H9 (cell line): Measurements from ENCODE around the gene GPRC5D. TPM values are rescaled to one million over a fixed set of nuclear protein-coding genes. Genes with fewer than 3 reads are reported as not detected.

ENCODE experiments used
- DNase-seq: peaks from one replicate; pipeline ENCODE4 v3.0.0-alpha.2; 2017
- H2AFZ ChIP-seq: one replicate; pipeline ENCODE4 v1.6.1; 2013; ENCODE audit warnings: mild to moderate bottlenecking, low read length, control low read depth, moderate library complexity
- H2AK5ac ChIP-seq: 2 replicates; pipeline ENCODE4 v1.6.1; 2013; ENCODE audit warnings: low read length, control low read depth, mixed read lengths; ENCODE audit not compliant: insufficient read length
- H2BK120ac ChIP-seq: one replicate; pipeline ENCODE4 v1.6.1; 2013; ENCODE audit warnings: low read depth, mild to moderate bottlenecking, low read length, control low read depth, inconsistent platforms; ENCODE audit not compliant: poor library complexity, severe bottlenecking
- H2BK12ac ChIP-seq: 2 replicates; pipeline ENCODE4 v1.6.1; 2013; ENCODE audit warnings: low read length, control low read depth, mixed read lengths, low read depth; ENCODE audit not compliant: insufficient read length
- H2BK15ac ChIP-seq: 2 replicates; pipeline ENCODE4 v1.6.1; 2013; ENCODE audit warnings: low read depth, low read length, control low read depth
- H2BK20ac ChIP-seq: one replicate; pipeline ENCODE4 v1.6.1; 2013; ENCODE audit warnings: low read depth, mild to moderate bottlenecking, low read length, control low read depth, inconsistent platforms; ENCODE audit not compliant: poor library complexity, severe bottlenecking
- H2BK5ac ChIP-seq: 2 replicates; pipeline ENCODE4 v1.6.1; 2013; ENCODE audit warnings: low read length, control low read depth, mixed read lengths; ENCODE audit not compliant: insufficient read length
- H3K14ac ChIP-seq: 2 replicates; pipeline ENCODE4 v1.6.1; 2013; ENCODE audit warnings: low read length, control low read depth; ENCODE audit not compliant: insufficient read depth
- H3K18ac ChIP-seq: 2 replicates; pipeline ENCODE4 v1.6.1; 2013; ENCODE audit warnings: low read depth, mild to moderate bottlenecking, mixed read lengths, low read length, control low read depth; ENCODE audit not compliant: insufficient read length
- H3K23ac ChIP-seq: 2 replicates; pipeline ENCODE4 v1.6.1; 2013; ENCODE audit warnings: low read length, control low read depth, mixed read lengths, low read depth; ENCODE audit not compliant: insufficient read length
- H3K23me2 ChIP-seq: 2 replicates; pipeline ENCODE4 v1.6.1; 2013; ENCODE audit warnings: low read depth, mild to moderate bottlenecking, mixed read lengths, low read length, control low read depth; ENCODE audit not compliant: insufficient read length, poor library complexity, severe bottlenecking
- H3K27ac ChIP-seq: 2 replicates; pipeline ENCODE4 v1.5.1; 2013; ENCODE audit warnings: low read length, control low read depth, mixed read lengths, low read depth; ENCODE audit not compliant: insufficient read length
- H3K27me3 ChIP-seq: 2 replicates; pipeline ENCODE4 v1.6.1; 2013; ENCODE audit warnings: low read length, control low read depth, inconsistent platforms; ENCODE audit not compliant: insufficient read depth
- H3K4ac ChIP-seq: 2 replicates; pipeline ENCODE4 v1.6.1; 2013; ENCODE audit warnings: low read depth, mild to moderate bottlenecking, control low read depth, inconsistent platforms, low read length, moderate library complexity
- H3K4me1 ChIP-seq: 2 replicates; pipeline ENCODE4 v1.6.1; 2013; ENCODE audit warnings: low read length, control low read depth, inconsistent platforms; ENCODE audit not compliant: insufficient read depth
- H3K4me2 ChIP-seq: 2 replicates; pipeline ENCODE4 v1.6.1; 2013; ENCODE audit warnings: low read length, control low read depth, mixed read lengths; ENCODE audit not compliant: insufficient read length, insufficient read depth
- H3K56ac ChIP-seq: 2 replicates; pipeline ENCODE4 v1.6.1; 2013; ENCODE audit warnings: low read depth, mild to moderate bottlenecking, mixed read lengths, low read length, control low read depth; ENCODE audit not compliant: insufficient read length
- H3K79me1 ChIP-seq: 2 replicates; pipeline ENCODE4 v1.6.1; 2013; ENCODE audit warnings: low read depth, mild to moderate bottlenecking, moderate library complexity, low read length, control low read depth, inconsistent platforms; ENCODE audit not compliant: insufficient read depth, poor library complexity, severe bottlenecking
- H3K79me2 ChIP-seq: 2 replicates; pipeline ENCODE4 v1.6.1; 2013; ENCODE audit warnings: low read length, control low read depth, inconsistent platforms; ENCODE audit not compliant: insufficient read depth
- H3K9ac ChIP-seq: 2 replicates; pipeline ENCODE4 v1.6.1; 2013; ENCODE audit warnings: low read length, control low read depth, mixed read lengths; ENCODE audit not compliant: insufficient read length; ENCODE audit errors: extremely low read depth
- H3K9me3 ChIP-seq: one replicate; pipeline ENCODE4 v1.6.1; 2013; ENCODE audit warnings: low read depth, low read length, inconsistent platforms; ENCODE audit not compliant: control insufficient read depth
- H3T11ph ChIP-seq: one replicate; pipeline ENCODE4 v1.6.1; 2013; ENCODE audit warnings: mild to moderate bottlenecking, low read length, control low read depth, inconsistent platforms
- H4K20me1 ChIP-seq: one replicate; pipeline ENCODE4 v1.6.1; 2013; ENCODE audit not compliant: control insufficient read depth, insufficient read length, insufficient read depth
- H4K5ac ChIP-seq: 2 replicates; pipeline ENCODE4 v1.6.1; 2013; ENCODE audit warnings: low read depth, mild to moderate bottlenecking, mixed read lengths, low read length, control low read depth; ENCODE audit not compliant: insufficient read length
- H4K8ac ChIP-seq: replicated peaks from 2 replicates; pipeline ENCODE4 v1.6.1; 2013; ENCODE audit warnings: low read length, control low read depth, mixed read lengths, low read depth; ENCODE audit not compliant: insufficient read length
- H4K91ac ChIP-seq: 2 replicates; pipeline ENCODE4 v1.6.1; 2013; ENCODE audit warnings: low read depth, mild to moderate bottlenecking, moderate library complexity, mixed read lengths, low read length, control low read depth; ENCODE audit not compliant: insufficient read length
- H3K27ac Mint-ChIP-seq, 3 experiments: 2 replicates in 2 of 3; 3 replicates in 1 of 3; pipeline ENCODE4 v1.8.0; 2020 to 2021; ENCODE audit warnings: mixed read lengths in 3 of 3, mild to moderate bottlenecking in 1 of 3, moderate library complexity in 1 of 3
- H3K27me3 Mint-ChIP-seq: 2 replicates; pipeline ENCODE4 v1.8.0; 2021; ENCODE audit warnings: low read depth, mild to moderate bottlenecking, moderate library complexity, mixed read lengths
- H3K36me3 Mint-ChIP-seq, 3 experiments: 2 replicates in 2 of 3; 3 replicates in 1 of 3; pipeline ENCODE4 v1.8.0; 2020 to 2021; ENCODE audit warnings: low read depth in 3 of 3, mixed read lengths in 3 of 3; ENCODE audit not compliant: insufficient read depth in 1 of 3
- H3K4me1 Mint-ChIP-seq, 2 experiments: 2 replicates each; pipeline ENCODE4 v1.8.0; 2020; ENCODE audit warnings: mixed read lengths in 2 of 2
- H3K4me3 Mint-ChIP-seq, 2 experiments: 2 replicates in 1 of 2; 3 replicates in 1 of 2; pipeline ENCODE4 v1.8.0; 2020 to 2021; ENCODE audit warnings: mild to moderate bottlenecking in 2 of 2, mixed read lengths in 2 of 2, moderate library complexity in 1 of 2
- H3K9me3 Mint-ChIP-seq, 2 experiments: 2 replicates in 1 of 2; 3 replicates in 1 of 2; pipeline ENCODE4 v1.8.0; 2020; ENCODE audit warnings: mild to moderate bottlenecking in 2 of 2, mixed read lengths in 2 of 2, moderate library complexity in 1 of 2
- WGBS: extraction: QIAGEN DNeasy Blood & Tissue Kit; methylation state at CpG from one replicate; pipeline ENCODE4 v1.1.7; 2013; ENCODE audit warnings: missing lambda C conversion rate, low lambda C conversion rate, mixed read lengths; ENCODE audit not compliant: insufficient read length; ENCODE audit errors: extremely low coverage; 5-methylcytosine and 5-hydroxymethylcytosine counted together
- total RNA-seq: library from RNA; stranded (reverse); gene quantifications from 2 replicates; pipeline ENCODE4 v1.2.1, GENCODE V29; 2021
- TF ChIP-seq, protein P1 (sequence below): fragments of 200-600 bp; sonication (generic); conservative IDR thresholded peaks from 3 replicates; pipeline ENCODE4 v1.8.0; 2021; ENCODE audit warnings: antibody characterized with exemption, mild to moderate bottlenecking

Gene GPRC5D
- total RNA-seq, 1 experiment from 2014 or later = not detected

DNA sequence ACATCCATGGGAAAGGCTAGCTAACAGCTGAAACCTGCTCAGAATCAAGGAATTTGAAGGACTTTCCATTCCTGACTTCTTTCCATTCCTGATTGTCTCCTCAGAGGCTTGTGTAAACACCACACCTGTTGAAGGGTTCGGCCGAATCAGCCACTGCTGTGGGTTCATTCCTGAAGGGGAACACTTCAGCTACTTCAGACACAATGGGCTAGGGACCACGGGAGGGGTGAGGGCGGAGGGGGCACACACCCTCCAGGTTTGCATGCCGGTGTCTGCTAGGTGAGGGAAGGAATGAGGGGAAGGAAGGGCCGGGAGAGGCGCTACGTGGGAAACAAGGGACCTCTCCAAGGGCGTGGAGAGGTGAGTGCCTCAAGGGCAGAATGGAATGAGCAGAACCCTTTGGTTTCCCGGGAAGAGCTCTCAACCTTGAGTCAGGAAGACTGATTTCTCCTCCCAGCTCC lies 59.3 kb downstream of the GPRC5D start:
- no peaks in the 10 kb centered on the region for H3K36me3 Mint-ChIP-seq
- Histone ChIP-seq H3K27ac (no peak overlapping the region), H3K9me3 (no peaks in the 10 kb centered on the region), H4K91ac (no peak overlapping the region), H3K79me2 (no peaks in the 10 kb centered on the region), H3K18ac (no peak overlapping the region), H3K27me3 (peaks cover 8% of the 10 kb centered on the region; the same call in 1 of the 2 replicates), H3T11ph (no peak overlapping the region), H4K8ac (no peak overlapping the region), H4K5ac (no peak overlapping the region), H3K4ac (no peak overlapping the region), H4K20me1 (no peaks in the 10 kb centered on the region), H2BK12ac (no peak overlapping the region), H3K23me2 (peaks cover 13% of the 10 kb centered on the region), H2BK5ac (no peak overlapping the region), H2AFZ (no peak overlapping the region), H2AK5ac (no peak overlapping the region), H3K79me1 (no peaks in the 10 kb centered on the region), H2BK20ac (no peak overlapping the region), H3K23ac (no peak overlapping the region), H3K56ac (no peak overlapping the region), H2BK120ac (no peak overlapping the region), H3K14ac (no peak overlapping the region), H2BK15ac (no peak overlapping the region), H3K4me2 (no peak overlapping the region), H3K4me1 (no peaks in the 10 kb centered on the region), H3K9ac (no peak overlapping the region)
- peaks cover 25 to 30% of the 10 kb centered on the region in 2 experiments for H3K4me1 Mint-ChIP-seq
- no peak overlapping the region for H3K4me3 Mint-ChIP-seq
- H3K9me3 Mint-ChIP-seq = no peaks in the 10 kb centered on the region; a peak in 1 of 5 replicates
- WGBS = no CpG with 5 or more reads among the region's 10 CpGs
- peaks cover 62% of the 10 kb centered on the region for H3K27me3 Mint-ChIP-seq
- H3K27ac Mint-ChIP-seq = peak overlapping the region in 1 of 3 experiments; percentile 84; a peak in 1 of 7 replicates
- no peak for DNase-seq
- TF ChIP-seq, protein P1, sequence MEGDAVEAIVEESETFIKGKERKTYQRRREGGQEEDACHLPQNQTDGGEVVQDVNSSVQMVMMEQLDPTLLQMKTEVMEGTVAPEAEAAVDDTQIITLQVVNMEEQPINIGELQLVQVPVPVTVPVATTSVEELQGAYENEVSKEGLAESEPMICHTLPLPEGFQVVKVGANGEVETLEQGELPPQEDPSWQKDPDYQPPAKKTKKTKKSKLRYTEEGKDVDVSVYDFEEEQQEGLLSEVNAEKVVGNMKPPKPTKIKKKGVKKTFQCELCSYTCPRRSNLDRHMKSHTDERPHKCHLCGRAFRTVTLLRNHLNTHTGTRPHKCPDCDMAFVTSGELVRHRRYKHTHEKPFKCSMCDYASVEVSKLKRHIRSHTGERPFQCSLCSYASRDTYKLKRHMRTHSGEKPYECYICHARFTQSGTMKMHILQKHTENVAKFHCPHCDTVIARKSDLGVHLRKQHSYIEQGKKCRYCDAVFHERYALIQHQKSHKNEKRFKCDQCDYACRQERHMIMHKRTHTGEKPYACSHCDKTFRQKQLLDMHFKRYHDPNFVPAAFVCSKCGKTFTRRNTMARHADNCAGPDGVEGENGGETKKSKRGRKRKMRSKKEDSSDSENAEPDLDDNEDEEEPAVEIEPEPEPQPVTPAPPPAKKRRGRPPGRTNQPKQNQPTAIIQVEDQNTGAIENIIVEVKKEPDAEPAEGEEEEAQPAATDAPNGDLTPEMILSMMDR = no peak
